GM12891 (cell line): ENCODE results near the gene LDLRAD3.
"Not testable (repeated sequence)": the region's sequence is repeated elsewhere in the genome, so short reads cannot be mapped to it uniquely, and the experiment has no call there.

Source experiments
- DNase-seq: peaks from one replicate; pipeline ENCODE4 v3.0.0; 2011; ENCODE audit warnings: low spot score; ENCODE audit not compliant: insufficient read length
- FAIRE-seq: peaks from 2 replicates; lab custom pipeline; 2011; peaks lifted over from hg19 to GRCh38; lab: Jason Lieb, UNC
- PAX5 ChIP-seq: IDR thresholded peaks from 2 replicates; pipeline ENCODE4 v1.6.1; 2011; ENCODE audit warnings: low read length, moderate library complexity, mild to moderate bottlenecking; ENCODE audit not compliant: insufficient read depth, severe bottlenecking
- POLR2A ChIP-seq: IDR thresholded peaks from 2 replicates; pipeline ENCODE4 v1.6.1; 2011; ENCODE audit warnings: low read depth, low read length, control low read depth
- POLR2AphosphoS5 ChIP-seq: IDR thresholded peaks from 2 replicates; pipeline ENCODE4 v1.6.1; 2011; ENCODE audit warnings: low read depth, low read length, control low read depth
- POU2F2 ChIP-seq: IDR thresholded peaks from 2 replicates; pipeline ENCODE4 v1.6.1; 2011; ENCODE audit warnings: low read depth, mild to moderate bottlenecking, control low read depth, low read length, moderate library complexity
- SPI1 ChIP-seq: IDR thresholded peaks from 2 replicates; pipeline ENCODE4 v1.6.1; 2011; ENCODE audit warnings: low read depth, low read length, control low read depth
- TAF1 ChIP-seq: IDR thresholded peaks from 2 replicates; pipeline ENCODE4 v1.6.1; 2011; ENCODE audit warnings: low read depth, low read length, control low read depth

Gene LDLRAD3

GRCh38 chr11:36037031-36037430 is 93.2 kb downstream of the LDLRAD3 start:
- DNase-seq: no peak
- FAIRE-seq: no peak
- TF ChIP-seq POLR2A: no peak
- TF ChIP-seq POLR2AphosphoS5: no peak
- TF ChIP-seq TAF1: no peak
- no peak for TF ChIP-seq PAX5
- no peak for TF ChIP-seq POU2F2
- TF ChIP-seq SPI1: no peak

GRCh38 chr11:36038541-36038940 is 94.7 kb downstream of the LDLRAD3 start:
- FAIRE-seq (no peak), DNase-seq (no peak)
- TF ChIP-seq POLR2AphosphoS5: no peak

- FAIRE-seq (no peak), DNase-seq (no peak)
- TF ChIP-seq POLR2A (no peak), SPI1 (no peak), POU2F2 (no peak), TAF1 (no peak), POLR2AphosphoS5 (no peak), PAX5 (no peak)
Measured at GRCh38 chr11:36039471-36039870, 95.6 kb downstream of the LDLRAD3 start.

- peak; percentile 69 for TF ChIP-seq SPI1
- TF ChIP-seq POLR2A: no peak
- DNase-seq: peak; percentile 23
- FAIRE-seq: no peak
Measured at GRCh38 chr11:36041988-36042611, 98.2 kb downstream of the LDLRAD3 start.

GRCh38 chr11:36044636-36045035 is 100.8 kb downstream of the LDLRAD3 start:
- FAIRE-seq (no peak), DNase-seq (no peak)
- TF ChIP-seq SPI1 (no peak), POLR2A (no peak), POU2F2 (no peak), POLR2AphosphoS5 (no peak), TAF1 (no peak), PAX5 (no peak)

GRCh38 chr11:36045945-36046344 is 102.1 kb downstream of the LDLRAD3 start:
- FAIRE-seq, DNase-seq: not testable (repeated sequence)

- TF ChIP-seq TAF1: no peak
- no peak for TF ChIP-seq POU2F2
- TF ChIP-seq POLR2A: no peak
- no peak for TF ChIP-seq POLR2AphosphoS5
- no peak for TF ChIP-seq PAX5
- no peak for TF ChIP-seq SPI1
- FAIRE-seq: no peak
- DNase-seq: no peak
Measured at GRCh38 chr11:36046932-36047331, 103.1 kb downstream of the LDLRAD3 start.

- DNase-seq: no peak
- TF ChIP-seq POLR2AphosphoS5 (no peak), TAF1 (no peak), POU2F2 (no peak)
- no peak for FAIRE-seq
Measured at GRCh38 chr11:36047344-36047743, 103.5 kb downstream of the LDLRAD3 start.

- no peak for FAIRE-seq
- TF ChIP-seq PAX5: no peak
- no peak for TF ChIP-seq POLR2A
- TF ChIP-seq POU2F2: no peak
- TF ChIP-seq SPI1: no peak
- TF ChIP-seq TAF1: no peak
- DNase-seq: no peak
Measured at GRCh38 chr11:36048496-36049247, 104.8 kb downstream of the LDLRAD3 start.

GRCh38 chr11:36051235-36052144 is 107.6 kb downstream of the LDLRAD3 start:
- TF ChIP-seq PAX5: no peak
- TF ChIP-seq POU2F2: no peak
- TF ChIP-seq POLR2A: no peak
- TF ChIP-seq POLR2AphosphoS5: no peak
- no peak for TF ChIP-seq TAF1
- no peak for TF ChIP-seq SPI1
- FAIRE-seq (no peak), DNase-seq (no peak)
